GM12891 (cell line): ENCODE data around the gene RNFT2.
"Not testable (repeated sequence)": the region's sequence is repeated elsewhere in the genome, so short reads cannot be mapped to it uniquely, and the experiment has no call there.

ENCODE experiments used
- DNase-seq: peaks from one replicate; pipeline ENCODE4 v3.0.0; 2011; ENCODE audit warnings: low spot score; ENCODE audit not compliant: insufficient read length
- FAIRE-seq: peaks from 2 replicates; lab custom pipeline; 2011; peaks lifted over from hg19 to GRCh38; lab: Jason Lieb, UNC
- PAX5 ChIP-seq: IDR thresholded peaks from 2 replicates; pipeline ENCODE4 v1.6.1; 2011; ENCODE audit warnings: low read length, moderate library complexity, mild to moderate bottlenecking; ENCODE audit not compliant: insufficient read depth, severe bottlenecking
- POLR2A ChIP-seq: IDR thresholded peaks from 2 replicates; pipeline ENCODE4 v1.6.1; 2011; ENCODE audit warnings: low read depth, low read length, control low read depth
- POLR2AphosphoS5 ChIP-seq: IDR thresholded peaks from 2 replicates; pipeline ENCODE4 v1.6.1; 2011; ENCODE audit warnings: low read depth, low read length, control low read depth
- POU2F2 ChIP-seq: IDR thresholded peaks from 2 replicates; pipeline ENCODE4 v1.6.1; 2011; ENCODE audit warnings: low read depth, mild to moderate bottlenecking, control low read depth, low read length, moderate library complexity
- SPI1 ChIP-seq: IDR thresholded peaks from 2 replicates; pipeline ENCODE4 v1.6.1; 2011; ENCODE audit warnings: low read depth, low read length, control low read depth
- TAF1 ChIP-seq: IDR thresholded peaks from 2 replicates; pipeline ENCODE4 v1.6.1; 2011; ENCODE audit warnings: low read depth, low read length, control low read depth

RNFT2 gene

DNA sequence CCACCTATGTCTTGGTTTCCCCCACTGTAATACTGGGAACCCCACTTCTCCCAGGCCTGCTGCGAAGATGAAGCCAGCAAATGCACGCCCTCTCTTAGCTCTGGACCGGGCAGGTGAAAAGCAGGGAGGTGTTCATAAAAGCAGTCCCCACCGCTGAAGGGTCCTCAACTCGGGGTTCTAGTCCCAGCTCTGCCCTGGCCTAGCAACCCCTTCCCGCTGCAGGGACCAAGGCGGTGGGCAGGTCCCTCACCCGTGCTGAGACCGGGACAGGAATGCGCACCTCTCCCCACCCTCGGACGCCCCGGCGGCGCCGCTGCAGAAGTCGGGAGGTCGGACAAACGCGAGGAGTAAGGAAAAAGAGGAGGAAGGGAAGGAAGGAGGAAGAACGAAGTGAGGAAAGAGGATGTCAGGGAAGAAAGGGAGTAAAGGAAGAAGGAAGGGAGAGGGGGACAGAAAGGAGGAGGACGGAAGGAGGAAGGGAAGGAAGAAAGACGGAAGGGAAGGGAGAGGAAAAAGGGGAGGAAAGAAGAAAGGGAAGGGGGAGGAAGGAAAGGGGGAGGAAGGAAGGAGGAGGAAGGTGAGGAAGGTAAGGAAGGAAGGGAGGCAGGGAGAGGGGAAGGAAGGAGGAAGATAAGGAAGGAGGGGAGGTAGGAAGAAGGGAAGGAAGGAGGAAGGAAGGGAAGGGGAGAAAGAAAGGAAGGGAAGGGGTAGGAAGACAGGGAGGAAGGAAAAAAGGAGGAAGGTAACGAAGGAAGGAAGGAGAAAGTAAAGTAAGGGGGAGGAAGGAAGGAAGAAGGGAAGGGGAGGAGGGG, 947 bp upstream of the RNFT2 start:
- TF ChIP-seq PAX5 (no peak), POLR2A (no peak), SPI1 (no peak), POLR2AphosphoS5 (no peak), POU2F2 (no peak), TAF1 (no peak)
- DNase-seq = peak; percentile 15
- no peak for FAIRE-seq

DNA sequence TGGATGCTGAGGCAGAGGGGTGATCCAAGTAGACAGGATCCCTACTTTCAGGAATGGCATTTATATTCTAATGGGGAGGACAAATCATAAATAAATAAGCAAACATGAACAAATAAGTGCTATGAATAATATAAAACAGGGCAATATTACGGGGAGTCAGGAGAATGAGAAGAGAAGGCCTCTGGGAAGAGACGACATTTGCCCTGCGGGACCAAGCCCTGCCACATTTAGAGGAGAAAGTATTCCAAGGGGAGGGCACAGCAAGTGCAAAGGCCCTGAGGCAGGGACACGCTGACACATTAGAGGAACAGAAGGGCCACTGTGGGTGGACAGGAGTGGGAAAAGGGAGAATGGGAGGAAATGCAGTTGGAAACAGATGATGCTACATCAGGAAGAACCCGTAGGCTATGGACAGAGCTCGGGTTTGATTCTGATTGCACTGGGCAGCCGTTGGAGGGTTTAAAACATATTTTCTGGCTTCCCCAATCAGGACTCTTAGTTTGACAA, 1.3 kb downstream of the RNFT2 start:
- FAIRE-seq = no peak
- no peak for DNase-seq
- TF ChIP-seq SPI1 = no peak
- TF ChIP-seq POLR2AphosphoS5 = no peak
- TF ChIP-seq PAX5 = no peak
- TF ChIP-seq TAF1 = no peak
- TF ChIP-seq POU2F2 = no peak
- TF ChIP-seq POLR2A = no peak

DNA sequence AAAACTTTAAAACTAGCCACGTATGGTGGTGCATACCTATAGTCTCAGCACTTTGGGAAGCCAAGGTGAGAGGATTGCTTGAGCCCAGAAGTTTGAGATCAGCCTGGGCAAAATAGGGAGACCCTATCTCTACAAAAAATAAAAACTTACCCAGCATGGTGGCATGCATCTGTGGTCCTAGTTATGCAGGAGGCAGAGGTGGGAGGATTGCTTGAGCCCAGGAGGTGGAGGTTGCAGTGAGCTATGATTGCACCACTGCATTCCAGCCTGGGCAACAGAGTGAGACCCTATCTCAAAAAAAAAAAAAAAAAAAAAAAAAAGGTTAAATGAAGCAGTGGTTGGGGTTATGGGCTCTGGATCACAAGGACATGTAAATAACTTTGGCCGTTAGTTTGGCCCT, 4.7 kb downstream of the RNFT2 start:
- not testable (repeated sequence) for FAIRE-seq, DNase-seq

DNA sequence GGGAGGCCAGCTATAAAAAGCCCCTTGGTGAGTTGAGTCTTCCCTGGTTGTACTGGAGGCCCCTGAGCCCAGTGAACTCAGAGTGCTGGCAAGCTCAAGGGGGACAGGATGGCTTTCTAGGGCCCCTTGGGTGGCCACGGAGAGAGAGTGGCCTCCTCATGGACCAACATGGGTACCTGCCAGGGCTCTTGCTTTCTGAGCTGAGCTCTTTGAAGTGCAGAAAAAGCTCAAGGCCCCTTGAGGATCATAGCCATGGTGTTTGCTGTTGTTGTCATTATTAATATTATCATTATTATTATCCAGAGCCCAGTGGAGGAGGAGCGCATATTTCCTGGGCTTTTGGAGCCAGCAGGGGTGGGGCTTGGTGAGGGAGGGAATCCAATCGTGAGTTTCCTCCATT, 6.7 kb downstream of the RNFT2 start:
- DNase-seq = no peak
- FAIRE-seq = no peak
- TF ChIP-seq SPI1 = no peak

DNA sequence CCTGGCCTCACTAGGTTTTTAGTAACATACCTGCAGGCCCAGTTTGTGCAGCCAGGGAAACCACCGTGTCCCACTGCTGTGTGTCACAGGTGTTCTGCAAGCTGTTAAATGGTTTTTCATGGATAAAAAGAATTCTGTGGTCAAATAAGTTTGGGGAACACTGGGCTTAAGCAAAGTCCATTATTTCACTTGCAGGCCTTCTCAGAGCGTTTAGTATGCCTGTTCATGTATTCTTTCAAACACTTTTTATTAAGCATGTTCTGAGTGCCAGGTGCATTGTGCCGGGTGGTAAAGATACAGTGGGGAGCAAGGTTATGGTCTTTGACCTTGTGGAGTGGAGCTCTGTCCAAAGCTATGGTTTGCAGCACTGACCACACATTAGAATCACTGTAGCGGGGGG, 7.4 kb downstream of the RNFT2 start:
- no peak for TF ChIP-seq PAX5
- TF ChIP-seq SPI1 = no peak
- no peak for TF ChIP-seq POLR2AphosphoS5
- no peak for TF ChIP-seq POLR2A
- TF ChIP-seq TAF1 = no peak
- no peak for TF ChIP-seq POU2F2
- no peak for DNase-seq
- no peak for FAIRE-seq

DNA sequence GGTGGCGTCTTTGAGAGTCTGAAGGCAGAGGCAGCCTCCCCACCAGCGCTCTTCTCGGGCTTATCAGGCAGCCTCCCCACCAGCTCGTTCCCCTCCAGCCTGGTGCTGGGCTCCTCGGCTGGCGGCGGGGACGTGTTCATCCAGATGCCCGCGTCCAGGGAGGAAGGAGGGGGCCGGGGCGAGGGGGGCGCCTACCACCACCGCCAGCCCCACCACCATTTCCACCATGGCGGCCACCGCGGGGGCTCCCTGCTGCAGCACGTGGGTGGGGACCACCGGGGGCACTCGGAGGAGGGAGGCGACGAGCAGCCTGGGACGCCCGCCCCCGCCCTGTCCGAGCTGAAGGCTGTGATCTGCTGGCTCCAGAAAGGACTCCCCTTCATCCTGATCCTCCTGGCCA, 11.8 kb downstream of the RNFT2 start:
- FAIRE-seq = no peak
- no peak for DNase-seq
- no peak for TF ChIP-seq POLR2AphosphoS5
- no peak for TF ChIP-seq TAF1

DNA sequence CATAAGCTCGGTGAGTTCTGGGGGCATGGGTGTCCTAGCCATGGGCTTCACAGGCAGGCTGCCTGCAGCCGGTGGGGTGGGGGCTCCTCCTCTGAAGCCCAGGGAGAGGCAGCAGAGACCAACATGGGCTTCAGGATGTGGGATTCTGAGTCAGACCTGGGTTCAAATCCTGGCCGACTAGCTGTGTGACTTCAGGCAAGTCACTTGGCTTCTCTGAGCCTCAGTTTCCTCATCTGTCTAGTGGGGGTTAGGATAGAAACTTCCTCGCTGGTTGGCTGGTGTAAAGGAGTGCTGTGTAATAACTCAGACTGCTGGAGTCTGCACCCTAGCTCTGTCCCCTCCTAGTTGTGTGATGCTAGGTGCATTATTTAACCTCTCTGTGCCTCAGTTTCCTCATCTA, 12.2 kb downstream of the RNFT2 start:
- TF ChIP-seq SPI1 (no peak), POLR2AphosphoS5 (no peak)
- DNase-seq (no peak), FAIRE-seq (no peak)

DNA sequence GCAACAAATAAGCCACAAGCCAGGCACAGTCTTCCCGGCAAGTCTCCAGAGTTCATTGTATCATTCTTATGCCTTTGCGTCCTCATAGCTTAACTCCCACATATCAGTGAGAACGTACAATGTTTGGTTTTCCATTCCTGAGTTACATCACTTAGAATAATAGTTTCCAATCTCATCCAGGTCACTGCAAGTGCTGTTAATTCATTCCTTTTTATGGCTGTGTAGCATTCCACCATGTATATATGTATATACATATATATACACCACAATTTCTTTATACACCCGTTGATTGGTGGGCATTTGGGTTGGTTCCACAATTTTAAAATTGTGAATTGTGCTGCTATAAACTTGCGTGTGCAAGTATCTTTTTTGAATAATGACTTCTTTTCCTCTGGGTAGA, 16.0 kb downstream of the RNFT2 start:
- not testable (repeated sequence) for DNase-seq, FAIRE-seq

DNA sequence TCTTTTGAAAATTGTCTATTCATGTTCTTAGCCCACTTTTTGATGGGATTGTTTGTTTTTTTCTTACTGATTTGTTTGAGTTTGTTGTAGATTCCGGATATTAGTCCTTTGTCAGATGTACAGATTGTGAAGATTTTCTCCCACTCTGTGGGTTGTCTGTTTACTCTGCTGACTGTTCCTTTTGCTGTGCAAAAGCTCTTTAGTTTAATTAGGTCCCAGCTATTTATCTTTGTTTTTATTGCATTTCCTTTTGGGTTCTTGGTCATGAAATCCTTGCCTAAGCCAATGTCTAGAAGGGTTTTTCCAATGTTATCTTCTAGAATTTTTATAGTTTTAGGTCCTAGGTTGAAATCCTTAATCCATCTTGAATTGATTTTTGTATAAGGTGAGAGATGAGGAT, 16.7 kb downstream of the RNFT2 start:
- FAIRE-seq = not testable (repeated sequence)

DNA sequence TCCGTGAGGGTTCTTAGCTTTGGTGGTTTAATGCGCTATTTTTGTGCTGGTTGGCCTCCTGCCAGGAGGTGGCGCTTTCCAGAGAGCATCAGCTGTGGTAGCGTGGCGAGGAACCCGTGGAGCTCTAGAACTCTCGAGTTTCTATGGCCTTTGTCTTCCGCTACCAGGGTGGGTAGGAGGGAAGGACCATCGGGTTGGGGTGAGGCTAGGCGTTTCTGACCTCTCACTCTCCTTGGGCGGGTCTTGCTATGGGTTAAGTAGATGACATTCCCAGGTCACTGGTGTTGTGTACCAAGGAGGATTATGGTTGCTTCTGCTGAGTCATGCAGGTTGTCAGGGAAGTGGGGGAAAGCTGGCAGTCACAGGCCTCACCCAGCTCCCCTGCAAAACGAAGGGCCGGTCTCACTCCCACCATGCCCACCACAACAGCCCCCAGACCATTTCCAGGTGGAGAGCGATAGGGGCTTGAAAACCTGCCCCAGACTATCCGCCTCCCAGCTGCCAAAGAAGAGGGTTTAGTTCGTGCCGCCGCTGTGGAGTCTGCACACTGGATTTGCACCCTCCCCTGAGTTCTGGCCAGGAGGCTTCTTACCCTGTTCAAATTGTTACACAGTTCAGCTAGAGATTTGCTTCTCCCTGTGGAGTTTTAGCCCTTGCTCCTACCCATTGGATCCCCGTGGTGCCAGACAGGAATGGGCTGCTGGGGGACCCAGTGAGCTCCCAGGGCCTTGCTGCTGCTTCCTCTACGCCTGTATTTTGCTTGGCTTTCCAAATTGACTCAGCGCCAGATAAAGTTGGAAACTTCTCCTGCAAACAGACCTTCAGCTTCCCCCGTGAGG, 21.9 kb downstream of the RNFT2 start:
- TF ChIP-seq SPI1 (no peak), POLR2AphosphoS5 (no peak), TAF1 (no peak)
- no peak for DNase-seq
- no peak for FAIRE-seq

More for the DNA sequence above, 16.7 kb downstream of the RNFT2 start:
- not testable (repeated sequence) for DNase-seq

DNA sequence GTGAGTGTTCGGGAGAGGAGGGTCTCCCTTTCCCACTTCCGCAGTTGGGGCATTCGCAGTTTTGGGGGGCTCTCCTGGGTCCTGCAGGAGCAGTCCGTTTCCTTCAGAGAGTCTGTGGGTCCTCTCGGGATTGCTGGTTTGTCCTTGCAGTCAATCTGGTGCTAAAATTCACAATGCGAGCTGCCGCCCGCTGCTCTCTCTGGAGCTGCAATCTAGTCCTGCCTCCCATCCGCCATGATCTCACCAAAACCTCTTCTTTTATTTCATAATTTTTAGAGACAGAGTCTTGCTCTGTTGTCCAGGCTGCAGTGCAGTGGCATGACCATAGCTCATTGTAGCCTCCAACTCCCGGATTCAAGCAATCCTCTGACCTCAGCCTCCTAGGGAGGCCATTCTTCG, 22.5 kb downstream of the RNFT2 start:
- TF ChIP-seq PAX5 (no peak), POU2F2 (no peak), SPI1 (no peak), POLR2A (no peak), TAF1 (no peak), POLR2AphosphoS5 (no peak)
- FAIRE-seq = no peak

More for the DNA sequence above, 22.5 kb downstream of the RNFT2 start:
- DNase-seq = no peak
